Gastrocnemius medialis (tissue), 4 donors: ENCODE results near the gene PAPPA.

Experiments
- POLR2A ChIP-seq, 2 donors: fragments of 450-650 bp; IDR thresholded peaks; one replicate each; pipeline ENCODE4 v1.6.1; 2017; ENCODE audit warnings: antibody characterized with exemption in 2 of 2, mild to moderate bottlenecking in 2 of 2, moderate library complexity in 2 of 2
- TF ChIP-seq, protein P1 (sequence below), 5 experiments: fragments of 450-650 bp in 3 of 5; fragments of 200-600 bp in 2 of 5; sonication (generic) in 2 of 5; IDR thresholded peaks in 4 of 5; conservative IDR thresholded peaks in 1 of 5; 1 replicate in 4 of 5; 2 replicates in 1 of 5; pipeline ENCODE4 v1.5.1; 2016 to 2019; ENCODE audit warnings: antibody characterized with exemption in 5 of 5, mild to moderate bottlenecking in 3 of 5, moderate library complexity in 3 of 5

- no peak for TF ChIP-seq POLR2A (IDR thresholded peaks at IDR 0.05)
- TF ChIP-seq, protein P1, sequence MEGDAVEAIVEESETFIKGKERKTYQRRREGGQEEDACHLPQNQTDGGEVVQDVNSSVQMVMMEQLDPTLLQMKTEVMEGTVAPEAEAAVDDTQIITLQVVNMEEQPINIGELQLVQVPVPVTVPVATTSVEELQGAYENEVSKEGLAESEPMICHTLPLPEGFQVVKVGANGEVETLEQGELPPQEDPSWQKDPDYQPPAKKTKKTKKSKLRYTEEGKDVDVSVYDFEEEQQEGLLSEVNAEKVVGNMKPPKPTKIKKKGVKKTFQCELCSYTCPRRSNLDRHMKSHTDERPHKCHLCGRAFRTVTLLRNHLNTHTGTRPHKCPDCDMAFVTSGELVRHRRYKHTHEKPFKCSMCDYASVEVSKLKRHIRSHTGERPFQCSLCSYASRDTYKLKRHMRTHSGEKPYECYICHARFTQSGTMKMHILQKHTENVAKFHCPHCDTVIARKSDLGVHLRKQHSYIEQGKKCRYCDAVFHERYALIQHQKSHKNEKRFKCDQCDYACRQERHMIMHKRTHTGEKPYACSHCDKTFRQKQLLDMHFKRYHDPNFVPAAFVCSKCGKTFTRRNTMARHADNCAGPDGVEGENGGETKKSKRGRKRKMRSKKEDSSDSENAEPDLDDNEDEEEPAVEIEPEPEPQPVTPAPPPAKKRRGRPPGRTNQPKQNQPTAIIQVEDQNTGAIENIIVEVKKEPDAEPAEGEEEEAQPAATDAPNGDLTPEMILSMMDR (IDR thresholded peaks at IDR 0.05 in 4 of 5, conservative IDR thresholded peaks at IDR 0.05 in 1 of 5) = no peak
These were observed 288.9 kb downstream of the PAPPA start for GRCh38 chr9:116442528-116442927.
